Gastrocnemius medialis (tissue), 4 donors: Measurements from ENCODE around the gene UTS2B. TPM values are rescaled to one million over a fixed set of nuclear protein-coding genes. Genes with fewer than 3 reads are reported as not detected.

Experiments used
- ATAC-seq, 2 donors: fragments of 150-250 bp; one replicate each; pipeline ENCODE4 v1.9.1; 2016
- DNase-seq, 2 donors: peaks; one replicate each; pipeline ENCODE4 v3.0.0-alpha.2; 2019
- H3K27ac ChIP-seq, 4 donors: fragments of 200-600 bp; sonication (generic); 1 replicate in 1 of 4; 2 replicates in 3 of 4; pipeline ENCODE4 v1.5.1; 2016 to 2018; ENCODE audit warnings: mild to moderate bottlenecking in 2 of 4, moderate library complexity in 1 of 4
- H3K27me3 ChIP-seq, 3 donors: fragments of 200-600 bp; sonication (generic) in 2 of 3; 1 replicate in 1 of 3; 2 replicates in 2 of 3; pipeline versions ENCODE4 v1.5.1 to v1.6.0; 2016 to 2019; ENCODE audit warnings: mild to moderate bottlenecking in 1 of 3, moderate library complexity in 1 of 3
- H3K36me3 ChIP-seq, 2 donors: fragments of 200-600 bp; sonication (generic) in 1 of 2; one replicate each; pipeline ENCODE4 v1.5.1; 2017 to 2018
- H3K4me1 ChIP-seq, 2 donors: fragments of 200-600 bp; sonication (generic) in 1 of 2; one replicate each; pipeline ENCODE4 v1.5.1; 2016 to 2017; ENCODE audit warnings: mild to moderate bottlenecking in 2 of 2
- H3K4me3 ChIP-seq, 4 donors: fragments of 200-600 bp; sonication (generic) in 3 of 4; 1 replicate in 1 of 4; 2 replicates in 3 of 4; pipeline ENCODE4 v1.5.1; 2016 to 2019; ENCODE audit warnings: mild to moderate bottlenecking in 2 of 4
- H3K9me3 ChIP-seq, 3 donors: fragments of 200-600 bp; sonication (generic) in 2 of 3; 1 replicate in 1 of 3; 2 replicates in 2 of 3; pipeline ENCODE4 v1.5.1; 2016 to 2019
- POLR2A ChIP-seq, 2 donors: fragments of 450-650 bp; IDR thresholded peaks; one replicate each; pipeline ENCODE4 v1.6.1; 2017; ENCODE audit warnings: antibody characterized with exemption in 2 of 2, mild to moderate bottlenecking in 2 of 2, moderate library complexity in 2 of 2
- in situ Hi-C, 4 donors: fragments of 200-750 bp; cut with MboI; loops; one replicate each; pipeline versions ENCODE4 v1.15.0 to v1.8.0; 2017; ENCODE audit warnings: low sequenced_read_pairs in 4 of 4
- intact Hi-C: fragments of 100-400 bp; cut with DNase I; formaldehyde crosslinking; loops from one replicate; pipeline ENCODE4 v1.15.1; 2023; ENCODE audit warnings: low total_unique reads
- total RNA-seq, 4 donors: library from RNA; depleted of rRNA; stranded (reverse); fragments of >200 nt; gene quantifications; one replicate each; pipeline versions ENCODE4 v1.1.0 to v1.2.3, GENCODE V29; 2016
- TF ChIP-seq, protein P1 (sequence below), 5 experiments: fragments of 450-650 bp in 3 of 5; fragments of 200-600 bp in 2 of 5; sonication (generic) in 2 of 5; IDR thresholded peaks in 4 of 5; conservative IDR thresholded peaks in 1 of 5; 1 replicate in 4 of 5; 2 replicates in 1 of 5; pipeline ENCODE4 v1.5.1; 2016 to 2019; ENCODE audit warnings: antibody characterized with exemption in 5 of 5, mild to moderate bottlenecking in 3 of 5, moderate library complexity in 3 of 5

The UTS2B gene
- total RNA-seq, 4 donors from 2014 or later, result not detected

GRCh38 chr3:191300422-191300821 is 29.9 kb downstream of the UTS2B start:
- H3K27ac ChIP-seq, result no peak overlapping the region
- intact Hi-C loops, result no loop called here

DNA sequence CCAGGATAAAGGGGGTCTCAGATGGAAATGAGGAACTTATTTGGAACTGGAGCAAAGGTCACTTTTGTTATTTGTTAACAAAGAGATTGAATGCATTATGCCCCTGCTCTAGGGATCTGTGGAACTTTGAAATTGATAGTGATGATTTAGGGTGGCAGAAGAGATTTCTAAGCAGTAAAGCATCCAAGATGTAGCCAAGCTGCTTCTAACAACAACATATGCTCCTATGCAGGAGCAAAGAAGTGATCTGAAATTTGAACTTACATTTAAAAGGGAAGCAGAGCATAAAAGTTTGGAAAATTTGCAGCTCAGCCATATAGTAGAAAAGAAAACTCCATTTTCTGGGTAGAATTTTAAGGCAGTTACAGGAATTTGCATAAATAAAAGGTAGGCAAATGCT is 31.5 kb downstream of the UTS2B start:
- no peak overlapping the region for H3K4me3 ChIP-seq
- TF ChIP-seq POLR2A (IDR thresholded peaks at IDR 0.05), result no peak
- TF ChIP-seq, protein P1, sequence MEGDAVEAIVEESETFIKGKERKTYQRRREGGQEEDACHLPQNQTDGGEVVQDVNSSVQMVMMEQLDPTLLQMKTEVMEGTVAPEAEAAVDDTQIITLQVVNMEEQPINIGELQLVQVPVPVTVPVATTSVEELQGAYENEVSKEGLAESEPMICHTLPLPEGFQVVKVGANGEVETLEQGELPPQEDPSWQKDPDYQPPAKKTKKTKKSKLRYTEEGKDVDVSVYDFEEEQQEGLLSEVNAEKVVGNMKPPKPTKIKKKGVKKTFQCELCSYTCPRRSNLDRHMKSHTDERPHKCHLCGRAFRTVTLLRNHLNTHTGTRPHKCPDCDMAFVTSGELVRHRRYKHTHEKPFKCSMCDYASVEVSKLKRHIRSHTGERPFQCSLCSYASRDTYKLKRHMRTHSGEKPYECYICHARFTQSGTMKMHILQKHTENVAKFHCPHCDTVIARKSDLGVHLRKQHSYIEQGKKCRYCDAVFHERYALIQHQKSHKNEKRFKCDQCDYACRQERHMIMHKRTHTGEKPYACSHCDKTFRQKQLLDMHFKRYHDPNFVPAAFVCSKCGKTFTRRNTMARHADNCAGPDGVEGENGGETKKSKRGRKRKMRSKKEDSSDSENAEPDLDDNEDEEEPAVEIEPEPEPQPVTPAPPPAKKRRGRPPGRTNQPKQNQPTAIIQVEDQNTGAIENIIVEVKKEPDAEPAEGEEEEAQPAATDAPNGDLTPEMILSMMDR (IDR thresholded peaks at IDR 0.05 in 4 of 5, conservative IDR thresholded peaks at IDR 0.05 in 1 of 5), result no peak
- DNase-seq (no peak), ATAC-seq (no peak)
- in situ Hi-C loops (no loop called here), intact Hi-C loops (no loop called here)
- no peak overlapping the region for H3K27ac ChIP-seq
- H3K9me3 ChIP-seq, result no peaks in the 10 kb centered on the region
- H3K27me3 ChIP-seq, result no peaks in the 10 kb centered on the region
- no peaks in the 10 kb centered on the region for H3K4me1 ChIP-seq
- no peaks in the 10 kb centered on the region for H3K36me3 ChIP-seq

More at GRCh38 chr3:191300422-191300821, 29.9 kb downstream of the UTS2B start:
- no peaks in the 10 kb centered on the region for H3K9me3 ChIP-seq
- no peaks in the 10 kb centered on the region for H3K36me3 ChIP-seq
- no peaks in the 10 kb centered on the region for H3K27me3 ChIP-seq
- in situ Hi-C loops, result no loop called here
- no peak for ATAC-seq
- H3K4me3 ChIP-seq, result no peak overlapping the region
- DNase-seq, result no peak
- H3K4me1 ChIP-seq, result no peaks in the 10 kb centered on the region
- no peak for TF ChIP-seq POLR2A (IDR thresholded peaks at IDR 0.05)
- TF ChIP-seq, protein P1 (IDR thresholded peaks at IDR 0.05 in 4 of 5, conservative IDR thresholded peaks at IDR 0.05 in 1 of 5), result no peak

DNA sequence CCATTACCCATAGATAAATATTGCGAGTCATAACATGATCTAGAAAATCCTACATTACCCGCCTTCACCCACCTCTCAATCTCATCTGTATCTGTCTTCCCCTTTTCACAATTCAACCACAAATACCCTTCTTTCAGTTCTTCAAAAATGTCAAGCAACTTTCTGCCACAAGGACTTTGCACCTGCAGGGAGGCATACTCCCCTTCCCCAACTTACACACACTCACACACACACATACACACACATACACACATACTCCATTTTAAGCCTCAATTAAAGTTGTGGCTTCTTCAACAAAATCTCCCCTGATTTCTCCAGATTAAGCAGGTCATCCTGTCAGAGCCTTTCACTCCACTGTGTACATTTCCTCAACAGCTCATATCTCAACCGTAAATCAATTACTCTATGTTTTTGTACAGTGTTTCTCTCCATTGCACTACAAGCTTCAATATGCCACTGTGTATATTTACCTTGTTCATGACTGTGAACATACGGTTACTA is 34.2 kb downstream of the UTS2B start:
- Histone ChIP-seq H3K27ac (no peak overlapping the region), H3K9me3 (no peaks in the 10 kb centered on the region), H3K4me1 (no peaks in the 10 kb centered on the region), H3K36me3 (no peaks in the 10 kb centered on the region), H3K27me3 (no peaks in the 10 kb centered on the region), H3K4me3 (no peak overlapping the region)
- intact Hi-C loops (no loop called here), in situ Hi-C loops (no loop called here)
- ATAC-seq, result no peak
- TF ChIP-seq, protein P1 (IDR thresholded peaks at IDR 0.05 in 4 of 5, conservative IDR thresholded peaks at IDR 0.05 in 1 of 5), result no peak
- TF ChIP-seq POLR2A (IDR thresholded peaks at IDR 0.05), result no peak
- DNase-seq, result no peak

DNA sequence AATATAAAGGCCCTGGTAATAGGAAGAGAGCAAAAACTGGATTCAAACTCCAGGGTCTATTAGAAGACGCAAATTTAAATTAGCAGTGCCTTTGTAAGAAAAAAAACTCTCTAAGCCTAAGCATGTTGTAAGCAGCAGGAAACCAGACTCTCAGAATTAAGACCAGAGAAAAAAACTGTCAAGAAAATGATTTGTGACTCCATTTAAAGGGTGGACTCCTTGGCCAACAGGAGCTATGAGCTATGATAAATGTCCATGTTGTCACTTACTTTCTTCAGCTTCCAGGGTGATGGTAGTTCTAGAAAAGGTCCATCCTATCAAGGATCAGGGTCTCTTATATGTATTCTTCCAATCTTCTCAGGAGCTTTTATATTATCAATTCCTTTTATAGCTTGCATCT is 36.0 kb downstream of the UTS2B start:
- no peaks in the 10 kb centered on the region for H3K4me1 ChIP-seq
- intact Hi-C loops, result no loop called here
- TF ChIP-seq POLR2A (IDR thresholded peaks at IDR 0.05), result no peak
- TF ChIP-seq, protein P1 (IDR thresholded peaks at IDR 0.05 in 4 of 5, conservative IDR thresholded peaks at IDR 0.05 in 1 of 5), result no peak
- DNase-seq (no peak), ATAC-seq (no peak)
- no peak overlapping the region for H3K27ac ChIP-seq
- H3K9me3 ChIP-seq, result no peaks in the 10 kb centered on the region
- H3K27me3 ChIP-seq, result no peaks in the 10 kb centered on the region
- no peak overlapping the region for H3K4me3 ChIP-seq
- in situ Hi-C loops, result no loop called here
- no peaks in the 10 kb centered on the region for H3K36me3 ChIP-seq
